GM19467 (cell line): Measurements from ENCODE around the gene ZNF117.
"Not testable (repeated sequence)": the region's sequence is repeated elsewhere in the genome, so short reads cannot be mapped to it uniquely, and the experiment has no call there.

Experiments used
- ATAC-seq: cut with Tn5 transposase; IDR thresholded peaks from one replicate; pipeline ENCODE4 v1.9.1; 2021; ENCODE audit warnings: mild to moderate bottlenecking, moderate library complexity; ENCODE audit not compliant: unreplicated experiment

ZNF117 gene

GRCh38 chr7:64990936-64991335 is at the start of gene ZNF117:
ZNF117 (minus strand) TSS chr7:64991036.
- ATAC-seq, result no peak

GRCh38 chr7:65038767-65039166 is 47.9 kb upstream of the ZNF117 start:
- ATAC-seq, result peak; percentile 23

GRCh38 chr7:65037740-65038688 is 47.2 kb upstream of the ZNF117 start:
- ATAC-seq, result peak; percentile 93

GRCh38 chr7:65036526-65036925 is 45.7 kb upstream of the ZNF117 start:
- not testable (repeated sequence) for ATAC-seq

- not testable (repeated sequence) for ATAC-seq
Measured at GRCh38 chr7:65035469-65035868, 44.6 kb upstream of the ZNF117 start.

GRCh38 chr7:65034120-65034782 is 43.4 kb upstream of the ZNF117 start:
- ATAC-seq, result not testable (repeated sequence)

- ATAC-seq, result not testable (repeated sequence)
Measured at GRCh38 chr7:65033391-65033790, 42.6 kb upstream of the ZNF117 start.

- ATAC-seq, result not testable (repeated sequence)
Measured at GRCh38 chr7:65025023-65025422, 34.2 kb upstream of the ZNF117 start.

GRCh38 chr7:65020978-65021377 is 30.1 kb upstream of the ZNF117 start:
- not testable (repeated sequence) for ATAC-seq

- ATAC-seq, result not testable (repeated sequence)
Measured at GRCh38 chr7:65009881-65010280, 19.0 kb upstream of the ZNF117 start.

GRCh38 chr7:65009394-65009793 is 18.6 kb upstream of the ZNF117 start:
- ATAC-seq, result not testable (repeated sequence)

- ATAC-seq, result not testable (repeated sequence)
Measured at GRCh38 chr7:65007036-65007435, 16.2 kb upstream of the ZNF117 start.

GRCh38 chr7:65006094-65006992 is 15.5 kb upstream of the ZNF117 start, which contains the start of gene ERV3-1:
ERV3-1 (minus strand) TSS chr7:65006687; CDS start chr7:64993026, 13,661 bp downstream.
- peak; percentile 100 for ATAC-seq

- ATAC-seq, result no peak
Measured at GRCh38 chr7:65004575-65004974, 13.7 kb upstream of the ZNF117 start.

- no peak for ATAC-seq
Measured at GRCh38 chr7:65002972-65003585, 12.2 kb upstream of the ZNF117 start.

GRCh38 chr7:65001291-65001814 is 10.5 kb upstream of the ZNF117 start:
- no peak for ATAC-seq

- ATAC-seq, result no peak
Measured at GRCh38 chr7:64999165-65000004, 8.5 kb upstream of the ZNF117 start.

GRCh38 chr7:64998865-64999164 is 8.0 kb upstream of the ZNF117 start:
- ATAC-seq, result no peak

- no peak for ATAC-seq
Measured at GRCh38 chr7:64997927-64998391, 7.1 kb upstream of the ZNF117 start.
